Kasumi-1 (cell line): ENCODE measurements around the gene GALNT9.

Experiments
- DNase-seq, 2 experiments: peaks; one replicate each; lab custom pipeline; 2025; lab: John Stamatoyannopoulos, UW

GALNT9 gene

DNA sequence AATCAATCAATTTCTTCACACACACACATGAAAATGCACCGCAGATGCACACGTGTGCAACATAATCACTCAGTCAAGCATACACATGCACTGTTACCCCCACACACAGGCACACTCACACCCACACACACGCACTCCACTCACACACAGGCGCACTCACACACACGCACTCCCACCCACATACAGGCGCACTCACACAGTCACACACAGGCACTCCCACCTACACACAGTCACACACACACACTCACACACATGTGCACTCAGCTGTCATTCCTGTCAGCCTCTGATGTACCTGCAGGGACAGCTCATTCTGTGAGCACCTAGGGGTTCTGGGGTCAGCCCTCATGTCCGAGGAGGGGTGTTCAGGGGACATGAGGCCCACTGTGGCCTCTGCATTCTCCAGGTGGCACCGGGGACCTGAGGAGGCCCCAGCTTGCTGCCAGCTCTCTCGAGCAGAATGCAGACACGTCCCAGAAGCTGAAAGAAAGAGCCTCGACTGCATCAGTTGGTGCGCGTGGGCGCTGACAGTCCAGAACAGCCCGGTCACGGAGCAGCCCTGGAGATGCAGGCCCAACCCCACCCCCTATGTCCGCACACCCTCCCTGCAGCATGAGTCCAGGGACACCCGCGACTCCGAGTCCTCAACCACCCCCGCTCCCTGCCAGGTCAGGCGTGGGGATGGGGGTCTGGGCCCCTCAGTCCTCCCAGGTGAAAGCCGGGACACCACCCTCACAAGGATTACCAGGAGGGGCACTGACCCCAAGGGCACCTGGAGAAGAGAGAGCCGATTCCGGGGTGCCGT is 115.8 kb downstream of the GALNT9 start:
- no peak for DNase-seq

- DNase-seq: no peak
Observed at GRCh38 chr12:132211816-132212215, 117.6 kb downstream of the GALNT9 start.

DNA sequence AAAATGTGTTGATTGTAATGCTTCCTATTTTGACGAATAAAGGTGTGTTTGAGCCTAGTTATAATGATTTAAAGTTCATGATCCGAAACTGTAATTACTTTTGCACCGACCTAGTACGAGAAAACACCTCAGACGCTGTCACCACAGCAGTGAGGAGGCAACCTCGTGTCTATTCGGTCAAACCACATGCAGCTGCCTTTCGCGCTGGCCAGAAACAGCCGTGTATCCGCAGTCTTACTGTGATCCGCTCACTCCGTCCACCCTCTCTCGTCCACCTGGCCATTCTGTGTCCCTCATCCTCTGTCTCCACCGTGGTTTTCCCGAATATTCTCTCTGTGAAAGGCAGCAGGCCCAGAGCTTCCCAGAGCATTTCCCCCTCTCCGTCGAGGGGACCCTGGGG is 118.1 kb downstream of the GALNT9 start:
- DNase-seq: no peak

GRCh38 chr12:132210223-132211055 is 119.0 kb downstream of the GALNT9 start:
- no peak for DNase-seq

- no peak for DNase-seq
Observed at GRCh38 chr12:132209619-132210222, 119.7 kb downstream of the GALNT9 start.

GRCh38 chr12:132208153-132208823 is 121.1 kb downstream of the GALNT9 start:
- no peak for DNase-seq

- DNase-seq: no peak
Observed at GRCh38 chr12:132207083-132207775, 122.2 kb downstream of the GALNT9 start.

GRCh38 chr12:132206046-132206434 is 123.3 kb downstream of the GALNT9 start:
- DNase-seq: no peak

DNA sequence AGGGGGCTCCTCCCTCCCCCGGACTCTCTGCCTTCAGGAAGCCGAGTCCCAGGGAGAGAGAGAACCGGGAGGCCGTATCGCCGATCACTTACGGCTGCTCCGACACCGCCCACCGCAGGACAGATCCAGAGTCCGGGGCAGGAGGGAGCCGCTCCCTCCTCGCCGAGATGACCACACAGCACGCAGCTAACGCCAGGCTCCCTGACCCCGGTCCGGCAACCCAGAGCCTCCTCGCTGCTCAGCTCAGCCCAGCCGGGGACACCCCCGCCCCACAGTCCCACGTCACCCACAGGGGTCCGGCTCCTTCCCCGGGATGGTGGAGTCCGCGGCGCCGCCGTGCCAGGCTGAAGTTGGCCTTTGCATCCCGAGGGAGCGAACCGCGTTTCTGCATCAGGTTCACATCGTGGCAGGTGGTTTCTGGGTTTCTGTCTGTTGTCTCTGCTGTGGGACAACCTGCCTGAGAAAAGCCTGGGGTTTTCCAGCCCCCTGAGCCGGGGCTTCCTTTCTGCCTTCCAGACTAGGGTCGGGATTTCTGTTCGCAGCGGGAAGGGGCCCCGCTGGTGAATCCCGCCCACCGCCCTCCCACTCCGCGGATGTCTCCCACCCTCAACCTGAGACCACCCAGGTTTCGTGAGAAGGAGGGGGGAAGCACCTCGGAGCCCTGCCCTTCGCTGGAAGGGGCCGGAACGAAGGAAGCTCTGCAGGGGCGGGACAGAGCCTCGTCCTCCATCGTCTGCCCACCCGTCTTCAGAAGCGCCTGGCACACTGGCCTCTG is 123.9 kb downstream of the GALNT9 start:
- no peak for DNase-seq

GRCh38 chr12:132204793-132205270 is 124.6 kb downstream of the GALNT9 start:
- DNase-seq: no peak

DNA sequence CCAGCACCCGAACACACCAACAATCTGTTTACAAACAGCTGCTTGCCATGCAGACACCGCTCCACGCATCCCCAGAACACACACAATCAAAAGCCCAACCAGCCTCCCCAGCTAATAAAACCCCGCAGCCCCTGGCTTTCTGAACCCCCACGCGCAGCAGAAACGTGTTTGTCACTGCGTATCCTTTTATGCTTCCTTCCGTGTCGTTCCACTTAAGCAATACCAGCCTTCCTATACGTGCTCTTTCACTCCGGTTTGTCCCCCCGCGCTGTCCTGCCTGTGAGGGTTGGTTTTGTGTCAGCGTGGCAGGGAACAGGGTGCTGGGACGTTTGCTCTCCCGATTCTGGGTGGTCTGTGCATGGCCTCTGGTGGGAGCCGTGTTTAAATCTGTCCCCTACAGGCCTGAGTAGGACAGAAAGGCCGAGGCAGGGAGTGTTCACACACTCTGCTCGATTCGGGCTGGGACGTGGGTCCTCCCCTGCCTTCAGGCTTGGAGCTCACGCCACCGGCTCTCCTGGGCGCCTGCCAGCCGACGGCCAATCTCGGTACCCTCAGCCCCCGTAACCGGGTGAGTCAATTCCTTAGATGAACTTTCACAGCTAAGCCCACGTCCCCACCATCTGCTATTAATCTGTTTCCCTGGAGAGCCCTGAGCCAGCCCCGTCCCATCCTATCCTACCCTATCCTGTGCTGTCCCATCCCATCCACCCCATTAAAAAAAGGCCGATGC is 125.2 kb downstream of the GALNT9 start:
- DNase-seq: no peak

GRCh38 chr12:132202929-132203721 is 126.3 kb downstream of the GALNT9 start:
- no peak for DNase-seq

GRCh38 chr12:132201391-132202120 is 127.8 kb downstream of the GALNT9 start:
- no peak for DNase-seq

DNA sequence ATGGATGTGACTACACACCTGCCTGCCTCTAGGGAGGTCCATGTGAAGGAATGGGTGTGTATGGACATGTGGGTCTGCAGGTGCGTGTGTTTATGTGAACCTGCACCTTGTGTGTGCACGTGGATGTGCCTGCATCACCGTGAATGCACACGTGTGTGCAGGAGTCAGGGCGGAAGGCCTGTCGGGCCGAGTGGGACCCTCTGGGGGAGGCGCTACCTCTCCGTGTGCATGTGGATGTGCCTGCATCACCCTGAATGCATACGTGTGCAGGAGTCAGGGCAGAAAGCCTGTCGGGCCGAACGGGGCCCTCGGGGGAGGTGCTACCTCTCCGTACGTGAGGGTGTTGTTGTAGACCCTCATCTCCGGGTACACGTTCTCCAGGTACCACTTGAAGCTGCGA is 128.6 kb downstream of the GALNT9 start:
- DNase-seq: no peak

- DNase-seq: no peak
Observed at GRCh38 chr12:132199526-132200319, 129.7 kb downstream of the GALNT9 start.

DNA sequence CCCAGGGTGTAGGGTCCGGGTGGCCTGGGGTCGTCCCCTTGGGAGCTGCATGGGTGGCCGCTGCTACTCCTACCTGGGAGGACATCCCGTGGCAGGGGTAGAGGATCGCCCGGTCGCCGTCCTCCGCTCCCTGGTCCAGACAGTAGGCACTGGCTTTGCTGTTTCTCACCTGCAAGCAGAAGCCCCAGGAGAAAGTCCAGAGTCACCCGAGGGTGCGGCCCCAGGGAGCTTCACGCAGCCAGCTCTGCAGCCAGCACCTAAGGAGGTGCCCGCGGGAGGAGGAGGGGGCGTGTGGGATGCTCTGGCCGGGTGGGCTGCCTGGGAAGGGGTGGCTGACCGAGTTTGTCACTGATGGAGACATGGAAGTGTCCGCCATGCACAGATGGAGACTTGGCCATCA is 130.3 kb downstream of the GALNT9 start:
- DNase-seq: no peak

GRCh38 chr12:132197581-132198354 is 131.6 kb downstream of the GALNT9 start:
- no peak for DNase-seq
